HepG2 (cell line): ENCODE measurements around the gene THY1. TPM values are rescaled to one million over a fixed set of nuclear protein-coding genes. Genes with fewer than 3 reads are reported as not detected.
A peak's percentile ranks its signal among the peaks of the same experiment; 100 is the strongest.

Source experiments
- ATAC-seq: fragments of 200-7000 bp; cut with Tn5 transposase; 3 replicates; pipeline ENCODE4 v1.9.1; 2020; ENCODE audit warnings: mild to moderate bottlenecking, moderate library complexity
- BruUV-seq: library from RNA; stranded (reverse); fragments of 400-500 nt; replicated peaks from 2 replicates; lab custom pipeline; 2021; lab: Mats Ljungman, UMichigan
- CTCF ChIA-PET: fragments of 300-600 bp; formaldehyde crosslinking; extraction: SDS; loops from one replicate; lab custom pipeline; 2021; ENCODE audit warnings: low total read pairs, inconsistent platforms, low intra/inter-chr PET ratio; lab: Yijun Ruan, JAX
- POLR2A ChIA-PET: fragments of 350-600 bp; sonication (Branson Sonifier 250); formaldehyde crosslinking; loops from one replicate; lab custom pipeline; 2020; ENCODE audit warnings: antibody characterized with exemption, inconsistent platforms; lab: Yijun Ruan, JAX
- DNase-seq: peaks from one replicate; pipeline ENCODE4 v3.0.0-alpha.2; 2015; ENCODE audit warnings: low spot score
- FAIRE-seq: peaks from 3 replicates; lab custom pipeline; 2011; peaks lifted over from hg19 to GRCh38; lab: Jason Lieb, UNC
- H2AFZ ChIP-seq: one replicate; pipeline ENCODE4 v1.6.1; 2011; ENCODE audit warnings: low read length, inconsistent platforms
- H3K27ac ChIP-seq: fragments of 300-600 bp; 3 replicates; pipeline ENCODE4 v1.8.0; 2011; ENCODE audit warnings: mixed run types, mild to moderate bottlenecking, mixed read lengths, low read length, inconsistent platforms; ENCODE audit not compliant: insufficient read depth; ENCODE audit errors: extremely low read length
- H3K27me3 ChIP-seq, 2 experiments: fragments of 200-600 bp in 1 of 2; 2 replicates in 1 of 2; 3 replicates in 1 of 2; pipeline versions ENCODE4 v1.6.0 to v1.8.0; 2011; ENCODE audit warnings: low read length in 2 of 2, mild to moderate bottlenecking in 2 of 2, moderate library complexity in 2 of 2, inconsistent platforms in 1 of 2; ENCODE audit not compliant: insufficient read depth in 2 of 2, control insufficient read depth in 1 of 2
- H3K36me3 ChIP-seq, 2 experiments: fragments of 200-600 bp in 1 of 2; replicated peaks in 1 of 2; 2 replicates in 1 of 2; 3 replicates in 1 of 2; pipeline versions ENCODE4 v1.5.1 to v1.8.0; 2011; ENCODE audit warnings: low read length in 2 of 2, inconsistent platforms in 1 of 2; ENCODE audit not compliant: insufficient read depth in 2 of 2, control insufficient read depth in 1 of 2
- H3K4me1 ChIP-seq: 2 replicates; pipeline ENCODE4 v1.5.1; 2012; ENCODE audit warnings: low read length, inconsistent platforms; ENCODE audit not compliant: insufficient read depth
- H3K4me2 ChIP-seq: 2 replicates; pipeline ENCODE4 v1.6.0; 2011; ENCODE audit warnings: low read depth, low read length, inconsistent platforms
- H3K4me3 ChIP-seq, 3 experiments: fragments of 200-600 bp in 1 of 3; sonication (generic), shearing (Covaris generic) in 1 of 3; replicated peaks in 1 of 3; 2 replicates each; pipeline ENCODE4 v1.5.1; 2011 to 2016; ENCODE audit warnings: low read length in 3 of 3, inconsistent platforms in 2 of 3, low read depth in 2 of 3, mild to moderate bottlenecking in 2 of 3, control low read depth in 1 of 3, mixed read lengths in 1 of 3; ENCODE audit not compliant: insufficient read depth in 1 of 3
- H3K79me2 ChIP-seq: one replicate; pipeline ENCODE4 v1.6.1; 2011; ENCODE audit warnings: low read length, inconsistent platforms; ENCODE audit not compliant: insufficient read depth
- H3K9ac ChIP-seq: 2 replicates; pipeline ENCODE4 v1.6.0; 2011; ENCODE audit warnings: mild to moderate bottlenecking, low read depth, low read length, inconsistent platforms; ENCODE audit not compliant: insufficient read depth
- H3K9me3 ChIP-seq: 2 replicates; pipeline ENCODE4 v1.5.1; 2012; ENCODE audit warnings: mild to moderate bottlenecking, low read length
- H4K20me1 ChIP-seq: 2 replicates; pipeline ENCODE4 v1.6.0; 2011; ENCODE audit warnings: inconsistent platforms, mild to moderate bottlenecking, low read length, moderate library complexity; ENCODE audit not compliant: insufficient read depth
- MNT ChIP-seq: fragments of 450-650 bp; IDR thresholded peaks from 2 replicates; pipeline ENCODE4 v1.6.1; 2016
- SKIL ChIP-seq: sonication (generic); formaldehyde crosslinking; IDR thresholded peaks from 2 replicates; pipeline ENCODE4 v1.8.0; 2022; ENCODE audit warnings: missing genetic modification reagents, mild to moderate bottlenecking, moderate library complexity, borderline replicate concordance
- ZNF724P ChIP-seq: sonication (generic); formaldehyde crosslinking; IDR thresholded peaks from 2 replicates; pipeline ENCODE4 v1.8.0; 2022; ENCODE audit warnings: missing genetic modification reagents, borderline replicate concordance
- WGBS: methylation state at CpG from one replicate; pipeline ENCODE4 v1.1.6; 2017; ENCODE audit warnings: low lambda C conversion rate; 5-methylcytosine and 5-hydroxymethylcytosine counted together
- in situ Hi-C: cut with HindIII; loops from 2 replicates; pipeline ENCODE4 v1.10.0; 2017; ENCODE audit warnings: low pct_unique_long_range_greater_than_20kb; ENCODE audit not compliant: extremely low pct_ligation_motif_present
- intact Hi-C: fragments of 100-400 bp; cut with micrococcal nuclease; formaldehyde crosslinking; loops from one replicate; pipeline ENCODE4 v1.10.0; 2022; ENCODE audit not compliant: unreplicated experiment
- polyA plus RNA-seq, 8 experiments: library from polyadenylated mRNA; depleted of rRNA in 3 of 8; stranded (reverse) in 7 of 8; unstranded in 1 of 8; fragments of >200 nt; fragmentation: Illumina TruSeq in 4 of 8; extraction: Trizol in 4 of 8; gene quantifications; 2 replicates each; pipeline versions ENCODE4 v1.2.1 to v1.2.3, GENCODE V29; 2011 to 2016; ENCODE audit warnings: low read depth in 4 of 8, missing spikeins in 1 of 8, mixed read lengths in 1 of 8; ENCODE audit not compliant: insufficient read depth in 1 of 8
- total RNA-seq, 5 experiments: library from RNA; depleted of rRNA; stranded (reverse); fragments of >200 nt; fragmentation: Illumina TruSeq; extraction: Trizol; gene quantifications; 2 replicates each; pipeline ENCODE4 v1.2.3, GENCODE V29; 2016; ENCODE audit warnings: low read depth in 1 of 5

Gene THY1
- total and polyA plus RNA-seq, 2 of the 13 experiments (the other 11 are each of a cell fraction or from before 2014, with no cell fraction given): not detected

GRCh38 chr11:119417726-119418540 is 5.0 kb downstream of the THY1 start:
- ChIA-PET CTCF (no interaction called here), POLR2A (no interaction called here)
- in situ Hi-C loops (no loop called here), intact Hi-C loops (no loop called here)
- Histone ChIP-seq H2AFZ (no peak overlapping the region), H3K4me3 (no peak overlapping the region), H3K9me3 (no peaks in the 10 kb centered on the region), H3K27me3 (no peaks in the 10 kb centered on the region; a peak in 2 of 5 replicates), H4K20me1 (no peaks in the 10 kb centered on the region), H3K4me2 (no peak overlapping the region), H3K27ac (no peak overlapping the region), H3K36me3 (no peaks in the 10 kb centered on the region), H3K79me2 (no peaks in the 10 kb centered on the region), H3K9ac (no peak overlapping the region), H3K4me1 (peaks cover 11% of the 10 kb centered on the region; the same call in 1 of the 2 replicates)
- ATAC-seq: no peak
- 90% methylated on average over 14 of the region's 19 CpGs for WGBS
- TF ChIP-seq MNT (peak; percentile 39; the same call in 1 of the 2 replicates), SKIL (no peak), ZNF724P (CRISPR knock-in tag) (no peak)
- no peak for DNase-seq
- no peak for FAIRE-seq
- no TSS peak for BruUV-seq
